AG09319 (cell line): ENCODE measurements around the gene GABBR2.

Experiments
- DNase-seq: peaks from one replicate; pipeline ENCODE4 v3.0.0-alpha.2; 2010; ENCODE audit warnings: low read depth; ENCODE audit errors: extremely low read depth
- CTCF ChIP-seq: IDR thresholded peaks from 2 replicates; pipeline ENCODE4 v1.5.1; 2011; ENCODE audit warnings: low read depth, mild to moderate bottlenecking, inconsistent platforms, low read length, moderate library complexity

Gene GABBR2

GRCh38 chr9:98381311-98382103 lies 327.2 kb downstream of the GABBR2 start:
- no peak for TF ChIP-seq CTCF
- DNase-seq: no peak

DNA sequence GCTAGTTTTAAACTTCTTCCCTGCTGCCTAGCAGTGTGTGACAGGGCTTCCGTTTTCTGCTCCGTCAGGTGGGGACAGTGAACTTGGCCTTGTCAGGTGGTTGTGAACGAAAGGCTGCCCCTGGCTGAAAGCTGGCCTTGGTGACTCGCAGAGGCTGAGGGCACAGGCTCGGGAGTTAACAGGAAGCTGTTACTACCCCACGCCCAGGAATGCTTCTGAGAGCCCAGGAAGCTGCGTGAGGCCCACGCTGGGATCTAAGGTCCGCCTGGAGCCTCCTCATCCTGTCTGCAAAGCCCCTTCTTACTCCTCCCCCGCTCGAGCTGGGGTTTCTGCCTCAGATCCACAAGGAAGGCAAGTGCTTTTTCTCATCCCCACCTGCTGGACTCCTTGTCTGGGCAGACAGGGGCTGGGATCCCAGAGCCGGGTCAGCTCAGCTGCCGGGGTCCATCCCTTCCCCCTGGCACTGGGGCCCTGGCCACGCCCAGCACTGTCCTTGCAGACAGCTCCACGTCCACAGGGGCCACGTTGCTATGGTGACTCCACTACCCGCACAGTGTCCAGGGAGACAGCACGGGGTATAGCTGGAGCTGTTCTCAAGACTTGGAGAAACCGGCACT lies 328.6 kb downstream of the GABBR2 start:
- TF ChIP-seq CTCF: no peak
- DNase-seq: no peak

DNA sequence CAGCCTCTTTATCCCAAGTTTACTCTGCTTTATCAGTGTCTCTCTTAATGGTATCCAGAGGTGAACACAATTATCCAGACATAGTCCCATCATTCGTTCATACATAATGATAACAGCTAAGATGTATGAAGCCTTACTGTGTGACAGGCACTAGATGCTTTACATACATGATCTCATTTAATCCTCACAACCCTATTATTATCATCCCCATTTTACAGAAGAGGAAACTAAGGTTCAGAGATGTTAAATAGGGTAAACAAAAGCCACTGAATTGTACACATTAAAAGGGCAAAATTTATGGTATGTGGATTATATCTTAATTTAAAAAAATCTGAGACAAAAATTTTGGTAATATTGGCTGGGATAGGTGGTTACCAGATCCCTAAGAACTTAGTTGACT lies 329.2 kb downstream of the GABBR2 start:
- DNase-seq: no peak
- TF ChIP-seq CTCF: no peak

- no peak for TF ChIP-seq CTCF
- no peak for DNase-seq
These were observed 329.9 kb downstream of the GABBR2 start for GRCh38 chr9:98378794-98379193.

- TF ChIP-seq CTCF: no peak
- no peak for DNase-seq
These were observed 330.4 kb downstream of the GABBR2 start for GRCh38 chr9:98378206-98378780.

- TF ChIP-seq CTCF: no peak
- DNase-seq: no peak
These were observed 333.5 kb downstream of the GABBR2 start for GRCh38 chr9:98375138-98375726.
